GM18505 (cell line): Measurements from ENCODE around the gene ACBD3.
"Not testable (repeated sequence)": the region's sequence is repeated elsewhere in the genome, so short reads cannot be mapped to it uniquely, and the experiment has no call there.

ENCODE experiments used
- ATAC-seq: cut with Tn5 transposase; IDR thresholded peaks from one replicate; pipeline ENCODE4 v1.9.1; 2021; ENCODE audit not compliant: unreplicated experiment
- POLR2A ChIP-seq: IDR thresholded peaks from 4 replicates; pipeline ENCODE4 v1.6.1; 2011; ENCODE audit warnings: borderline replicate concordance; ENCODE audit not compliant: insufficient read depth, insufficient read length; ENCODE audit errors: extremely low read depth

The ACBD3 gene

GRCh38 chr1:226210571-226211176 is 24.1 kb upstream of the ACBD3 start:
- no peak for TF ChIP-seq POLR2A
- no peak for ATAC-seq

DNA sequence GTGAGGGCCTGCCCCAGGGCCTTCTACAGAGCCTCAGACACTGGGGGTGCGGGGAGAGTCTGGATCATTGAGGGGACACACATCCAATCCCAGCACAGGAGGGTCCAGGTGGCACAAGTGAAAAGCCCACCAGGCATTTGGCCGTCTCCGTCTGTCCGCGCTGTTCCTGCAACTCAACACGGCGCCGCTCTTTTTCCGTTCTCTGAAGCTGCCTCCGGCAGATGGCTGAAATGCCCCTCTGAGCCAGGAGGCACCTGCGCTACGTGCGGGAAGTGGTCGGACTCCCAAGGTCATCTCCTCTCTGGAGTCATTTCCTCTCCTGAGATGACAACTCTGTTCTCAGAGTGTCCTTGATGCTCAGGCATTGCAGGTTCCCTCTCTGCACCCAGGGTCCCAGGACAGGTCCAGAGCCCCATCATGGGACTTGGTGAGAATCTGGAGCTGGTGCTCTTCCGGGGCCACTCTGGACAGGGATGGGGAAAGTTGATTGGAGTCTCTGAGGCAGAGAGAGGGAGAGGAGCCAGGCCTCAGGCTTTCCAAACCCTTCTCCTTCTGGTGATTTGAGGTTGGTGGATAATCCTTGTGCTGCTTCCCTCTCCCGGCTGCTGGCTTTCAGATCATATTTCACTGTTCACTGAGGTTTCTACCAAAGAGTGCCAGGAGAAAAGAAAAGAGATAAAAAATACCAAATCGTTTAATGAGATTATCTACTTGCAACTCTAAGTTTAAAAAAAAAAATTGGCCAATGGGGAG is 22.9 kb upstream of the ACBD3 start:
- no peak for ATAC-seq
- no peak for TF ChIP-seq POLR2A

GRCh38 chr1:226207048-226207447 is 20.5 kb upstream of the ACBD3 start:
- no peak for ATAC-seq
- TF ChIP-seq POLR2A: no peak

- ATAC-seq: no peak
- TF ChIP-seq POLR2A: no peak
Observed at GRCh38 chr1:226204198-226204597, 17.7 kb upstream of the ACBD3 start.

- TF ChIP-seq POLR2A: no peak
- ATAC-seq: no peak
Observed at GRCh38 chr1:226203655-226204054, 17.1 kb upstream of the ACBD3 start.

- no peak for TF ChIP-seq POLR2A
- ATAC-seq: no peak
Observed at GRCh38 chr1:226203240-226203639, 16.7 kb upstream of the ACBD3 start.

GRCh38 chr1:226202666-226203065 is 16.1 kb upstream of the ACBD3 start:
- not testable (repeated sequence) for ATAC-seq

GRCh38 chr1:226202246-226202645 is 15.7 kb upstream of the ACBD3 start:
- ATAC-seq: no peak

GRCh38 chr1:226201029-226201593 is 14.6 kb upstream of the ACBD3 start:
- no peak for ATAC-seq
- TF ChIP-seq POLR2A: no peak

More at GRCh38 chr1:226202246-226202645, 15.7 kb upstream of the ACBD3 start:
- TF ChIP-seq POLR2A: no peak

GRCh38 chr1:226199971-226200370 is 13.4 kb upstream of the ACBD3 start:
- no peak for TF ChIP-seq POLR2A
- no peak for ATAC-seq

GRCh38 chr1:226195144-226195543 is 8.6 kb upstream of the ACBD3 start:
- TF ChIP-seq POLR2A: no peak
- ATAC-seq: no peak

DNA sequence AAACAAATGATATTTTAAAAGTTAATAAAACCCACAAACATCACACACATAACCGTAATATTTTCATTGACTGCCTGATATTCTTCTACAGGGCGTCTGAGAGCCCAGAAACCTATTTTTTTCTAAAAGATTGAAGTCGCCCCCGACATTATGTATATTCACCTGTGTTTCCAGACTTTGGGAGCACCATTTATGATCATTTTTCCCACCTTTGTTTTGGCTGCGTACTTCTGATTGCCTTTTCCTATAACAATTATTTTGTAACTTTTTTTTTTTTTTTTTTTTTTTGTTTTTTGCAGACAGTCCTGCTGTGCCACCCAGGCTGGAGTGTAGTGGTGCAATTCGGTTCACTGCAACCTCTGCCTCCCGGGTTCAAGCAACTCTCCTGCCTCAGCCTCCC is 839 bp upstream of the ACBD3 start:
- ATAC-seq: no peak
- TF ChIP-seq POLR2A: no peak

DNA sequence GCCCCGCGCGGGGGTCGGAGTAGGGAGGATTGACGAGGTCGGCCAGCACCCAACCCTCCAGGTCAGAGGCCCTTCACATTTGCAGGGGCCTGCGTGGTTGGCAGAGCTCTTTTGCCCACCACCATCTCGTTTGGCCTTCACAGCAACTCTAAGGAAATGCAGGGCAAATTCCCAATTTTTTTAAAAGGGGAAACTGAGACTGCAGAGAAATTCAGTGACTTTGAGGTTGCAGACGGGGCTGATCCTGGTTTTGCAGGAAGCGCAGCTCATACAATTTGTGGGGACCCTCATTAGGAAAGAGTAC is 430 bp upstream of the ACBD3 start:
- TF ChIP-seq POLR2A: no peak
- ATAC-seq: no peak

DNA sequence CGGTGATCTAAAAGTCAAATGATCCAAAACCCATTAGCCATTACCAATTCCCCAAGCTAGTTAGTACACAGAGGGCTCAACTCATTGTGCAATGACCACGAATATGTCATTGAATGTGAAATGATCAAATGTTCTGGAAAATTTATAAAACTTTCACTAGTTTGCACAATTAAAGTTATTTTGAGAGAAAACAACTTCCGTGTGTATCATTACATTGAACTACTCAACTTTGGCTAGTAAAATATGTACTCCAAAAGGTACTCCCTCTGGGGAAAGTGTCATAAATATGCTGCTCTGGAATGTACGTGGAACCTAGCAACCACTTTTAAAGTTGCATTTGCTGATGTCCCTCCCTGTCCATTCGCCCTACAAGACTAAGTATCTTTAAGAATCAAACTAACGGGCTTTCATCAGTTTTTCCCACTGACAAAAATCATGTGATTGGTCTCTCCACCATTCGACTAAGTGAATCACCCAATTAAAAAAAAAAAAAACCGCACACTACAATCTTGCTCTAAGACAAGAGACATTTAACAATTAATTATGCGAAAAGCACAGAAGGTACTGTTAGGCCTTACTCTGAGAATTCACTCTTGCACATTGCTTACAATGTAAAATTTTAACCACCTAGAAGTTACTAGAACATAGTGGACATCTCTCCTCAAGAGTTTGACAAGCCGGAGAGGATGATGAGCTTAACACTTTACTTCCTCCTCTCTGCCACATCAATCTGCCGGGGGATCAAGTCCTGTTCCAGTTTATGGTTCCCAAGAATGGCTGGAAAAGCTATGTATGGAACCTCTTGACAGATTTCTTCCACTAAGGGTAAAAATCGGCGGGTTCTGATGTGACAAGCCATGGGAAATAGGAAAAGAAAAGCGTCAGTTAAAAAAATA is 1.2 kb downstream of the ACBD3 start:
- TF ChIP-seq POLR2A: no peak
- ATAC-seq: no peak

DNA sequence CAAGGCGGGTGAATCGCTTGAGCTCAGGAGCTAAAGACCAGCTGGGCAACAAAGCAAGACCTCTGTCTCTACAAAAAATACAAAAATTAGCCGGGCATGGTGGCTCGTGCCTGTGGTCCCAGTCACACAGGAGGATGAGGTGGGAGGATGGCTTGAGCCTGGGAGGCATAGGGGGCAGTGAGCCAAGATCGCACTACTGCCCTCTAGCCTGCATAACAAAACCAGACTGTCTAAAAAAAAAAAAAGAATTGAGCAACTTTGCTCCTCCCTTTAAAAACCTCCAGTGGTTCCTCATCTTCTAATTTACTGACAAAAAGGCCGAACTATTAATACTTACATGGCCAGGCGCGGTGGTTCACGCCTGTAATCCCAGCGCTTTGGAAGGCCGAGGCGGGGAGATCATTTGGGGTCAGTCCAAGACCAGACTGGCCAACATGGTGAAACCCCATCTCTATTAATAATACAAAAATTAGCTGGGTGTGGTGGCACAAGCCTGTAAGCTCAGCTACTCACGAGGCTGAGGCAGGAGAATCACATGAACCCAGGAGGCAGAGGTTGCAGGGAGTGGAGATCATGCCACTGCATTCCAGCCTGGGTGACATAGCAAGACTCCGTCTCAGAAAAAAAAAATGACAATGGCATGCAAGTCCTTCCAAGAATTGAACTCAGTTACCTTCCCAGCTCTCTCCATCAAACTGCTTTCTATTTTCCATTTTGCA is 4.4 kb downstream of the ACBD3 start:
- ATAC-seq: no peak

More for the DNA sequence above, 4.4 kb downstream of the ACBD3 start:
- no peak for TF ChIP-seq POLR2A
